Measurements from ENCODE around the gene ANP32A.

- TF ChIP-seq CTCF (conservative IDR thresholded peaks at IDR 0.05 in 1 of 2, IDR thresholded peaks at IDR 0.05 in 1 of 2; ENCODE audit: low read depth in 1 of 2, low read length in 2 of 2) (no peak), EZH2 (IDR thresholded peaks at IDR 0.05; ENCODE audit: low read length, missing control alignments) (no peak)
These were observed 71.3 kb downstream of the ANP32A start for GRCh38 chr15:68749365-68749764.
